Measurements from ENCODE around the gene MYOD1. TPM values are rescaled to one million over a fixed set of nuclear protein-coding genes. Genes with fewer than 3 reads are reported as not detected.

The MYOD1 gene
- total and polyA plus RNA-seq, 9 of the 15 experiments (the other 6 are each of a cell fraction or from before 2014, with no cell fraction given): not detected

GRCh38 chr11:17769218-17769617 lies 49.8 kb downstream of the MYOD1 start:
- H3K4me1 ChIP-seq (replicated peaks in 1 of 2; ENCODE audit: control insufficient read depth in 2 of 2, insufficient read depth in 2 of 2, low read length in 2 of 2): peaks cover 4 to 16% of the 10 kb centered on the region in 2 experiments; a peak in 3 of 5 replicates
- in situ Hi-C loops (cut with MboI) (loop anchor here (5.0 kb wide), 1 partner anchor 208 kb away; no protein-coding TSS in a partner anchor), intact Hi-C loops (cut with micrococcal nuclease) (no loop called here)
- DNase-seq (ENCODE audit: extremely low read depth in 1 of 4, low spot score in 3 of 4): no peak
- no peaks in the 10 kb centered on the region for H3K9me1 ChIP-seq (ENCODE audit: control insufficient read depth, insufficient read depth, low read length)
- H3K79me2 ChIP-seq (ENCODE audit: control insufficient read depth, insufficient read depth, low read length): no peaks in the 10 kb centered on the region
- H3K4me2 ChIP-seq (ENCODE audit: insufficient read depth, low read length): no peak overlapping the region
- BruUV-seq (replicated peaks): no TSS peak
- no peak for FAIRE-seq
- ATAC-seq: no peak
- ChIA-PET POLR2A (interaction anchor here (0.5 to 1.0 kb wide), 2 partner anchors 17 to 31 kb away, joined by 3 to 4 read pairs; no protein-coding TSS in a partner anchor), CTCF (ENCODE audit: low intra/inter-chr PET ratio) (interaction anchor here (0.6 kb wide), 1 partner anchor 36 kb away, joined by 3 read pairs; no protein-coding TSS in a partner anchor)
- H3K9ac ChIP-seq (ENCODE audit: insufficient read depth in 1 of 2, low read depth in 2 of 2, low read length in 2 of 2): no peak overlapping the region
- WGBS (ENCODE audit: insufficient coverage, low coverage, missing lambda C conversion rate): 22% methylated on average over 1 of the region's 1 CpG
- no peak overlapping the region for H3K27ac ChIP-seq (ENCODE audit: extremely low read depth, low read depth, low read length)
- no peak for TF ChIP-seq SMAD4 (CRISPR knock-in tag; conservative IDR thresholded peaks at IDR 0.05)
- no peak for TF ChIP-seq RBM14 (IDR thresholded peaks at IDR 0.05; ENCODE audit: borderline replicate concordance, insufficient read depth, low read depth, low read length)
- TF ChIP-seq ZNF512 (tag; IDR thresholded peaks at IDR 0.05): 0 out of 2 replicates have a peak, but pooled peaks have one; percentile 20
- no peaks in the 10 kb centered on the region for H3K9me3 ChIP-seq (replicated peaks; ENCODE audit: control insufficient read depth, insufficient read depth, low read depth, low read length)
- H2AFZ ChIP-seq (ENCODE audit: low read depth, low read length): no peak overlapping the region
- peaks cover 19 to 50% of the 10 kb centered on the region in 2 experiments; a peak in 4 of 5 replicates for H3K27me3 ChIP-seq (ENCODE audit: control insufficient read depth in 2 of 2, insufficient read depth in 2 of 2, low read length in 2 of 2)
- H3K4me3 ChIP-seq: no peak overlapping the region
- no peaks in the 10 kb centered on the region for H3K36me3 ChIP-seq (ENCODE audit: control insufficient read depth, insufficient read depth, low read length)
- H4K20me1 ChIP-seq (replicated peaks; ENCODE audit: control insufficient read depth, insufficient read depth, low read length): peaks cover 11% of the 10 kb centered on the region; the same call in 1 of the 2 replicates
